ENCODE results near the gene MICB. TPM values are rescaled to one million over a fixed set of nuclear protein-coding genes. Genes with fewer than 3 reads are reported as not detected.

MICB gene
- total and polyA plus RNA-seq, 2 donors (not counting 1 experiment from before 2014, with no cell fraction given), result 24.2 to 30.9 TPM

DNA sequence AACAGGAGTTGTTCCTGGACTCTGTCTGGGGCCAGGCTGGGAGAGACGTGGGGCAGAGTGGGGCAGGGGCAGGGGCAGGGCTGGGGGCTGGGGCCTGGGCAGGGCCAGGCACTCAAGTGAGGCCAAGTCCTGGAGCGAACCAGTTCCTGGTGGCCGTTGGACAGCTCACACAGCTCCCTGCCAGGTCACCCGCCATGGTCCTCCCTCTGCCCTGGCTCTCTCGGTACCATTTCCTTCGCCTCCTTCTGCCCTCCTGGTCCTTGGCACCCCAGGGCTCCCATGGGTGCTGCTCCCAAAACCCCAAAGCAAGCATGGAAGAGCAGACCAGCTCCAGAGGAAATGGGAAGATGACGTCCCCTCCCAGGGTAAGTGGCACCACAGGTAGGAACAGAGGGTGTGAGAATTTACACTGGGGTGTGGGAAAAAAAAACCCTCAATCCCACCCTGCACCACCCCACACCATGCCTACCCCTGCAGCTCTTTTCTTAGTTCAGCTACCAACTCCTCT lies 30.9 kb downstream of the MICB start, which contains the start of gene MCCD1:
TSS of gene MCCD1 (plus strand) at position 142 of the 508 bp plus-strand sequence. CDS start at position 195, 53 bp downstream.
- POLR2A ChIA-PET, result interaction anchor here (0.7 to 1.3 kb wide), 3 partner anchors 13 to 31 kb away, joined by 3 to 4 read pairs (median 3); partner anchors contain the start of genes DDX39B and MICB
- H3K4me3 ChIP-seq (ENCODE audit: control extremely low read depth in 1 of 5, extremely low read depth in 1 of 5, insufficient read depth in 1 of 5, low read depth in 2 of 5, low read length in 4 of 5), result no peak within 1 kb of the TSS
- Mint-ChIP-seq H3K27me3 (no peaks in the 10 kb centered on the region), H3K4me3 (no peak within 1 kb of the TSS), H3K9me3 (ENCODE audit: insufficient read depth) (no peaks in the 10 kb centered on the region), H3K27ac (no peak within 1 kb of the TSS), H3K4me1 (peaks cover 12% of the 10 kb centered on the region)
- no peaks in the 10 kb centered on the region for H3K79me2 ChIP-seq (ENCODE audit: control insufficient read depth, insufficient read depth, low read length)
- H3K4me1 ChIP-seq (ENCODE audit: control insufficient read depth in 2 of 2, insufficient read depth in 2 of 2, low read length in 2 of 2), result no peaks in the 10 kb centered on the region
- H3K36me3 ChIP-seq (replicated peaks in 1 of 2; ENCODE audit: control extremely low read depth in 1 of 2, control insufficient read depth in 1 of 2, extremely low read depth in 1 of 2, insufficient read depth in 2 of 2, low read length in 1 of 2), result peaks cover 0 to 40% of the 10 kb centered on the region in 2 experiments
- no peak within 1 kb of the TSS for H3K9ac ChIP-seq (ENCODE audit: low read length)
- H3K27ac ChIP-seq (ENCODE audit: low read length in 2 of 2), result no peak within 1 kb of the TSS
- no peak within 1 kb of the TSS for H3K4me2 ChIP-seq (replicated peaks; ENCODE audit: low read depth, low read length, poor library complexity, severe bottlenecking)
- intact Hi-C loops (cut with micrococcal nuclease), result no loop called here
- no peak for ATAC-seq (ENCODE audit: low read depth)
- WGBS (ENCODE audit: insufficient coverage), result 90% methylated on average over 6 of the region's 7 CpGs
- no peaks in the 10 kb centered on the region for H3K9me3 ChIP-seq (ENCODE audit: control extremely low read depth in 1 of 3, control insufficient read depth in 2 of 3, insufficient read depth in 1 of 3, low read length in 2 of 3)
- no peaks in the 10 kb centered on the region for H3K27me3 ChIP-seq (replicated peaks in 1 of 4; ENCODE audit: control extremely low read depth in 1 of 4, control insufficient read depth in 3 of 4, insufficient read depth in 4 of 4, low read length in 3 of 4)
- CTCF ChIA-PET, result interaction anchor here (1.1 to 1.8 kb wide), 2 partner anchors 13 to 34 kb away, joined by 3 to 6 read pairs; partner anchors contain the start of gene DDX39B
- no peak for DNase-seq
- TF ChIP-seq EZH2 (IDR thresholded peaks at IDR 0.05; ENCODE audit: borderline replicate concordance, insufficient read depth, low read depth, low read length, poor library complexity, severe bottlenecking), result no peak
- no peak for TF ChIP-seq CTCF (IDR thresholded peaks at IDR 0.05)
- no peak within 1 kb of the TSS for H2AFZ ChIP-seq (ENCODE audit: insufficient read depth, low read depth, low read length, poor library complexity, severe bottlenecking)
- peaks cover 39% of the 10 kb centered on the region for H4K20me1 ChIP-seq (ENCODE audit: control insufficient read depth, insufficient read depth, low read length, poor library complexity, severe bottlenecking)
